ENCODE data around the gene MAPK6.
"Not testable (repeated sequence)": the region's sequence is repeated elsewhere in the genome, so short reads cannot be mapped to it uniquely, and the experiment has no call there.

Gene MAPK6

DNA sequence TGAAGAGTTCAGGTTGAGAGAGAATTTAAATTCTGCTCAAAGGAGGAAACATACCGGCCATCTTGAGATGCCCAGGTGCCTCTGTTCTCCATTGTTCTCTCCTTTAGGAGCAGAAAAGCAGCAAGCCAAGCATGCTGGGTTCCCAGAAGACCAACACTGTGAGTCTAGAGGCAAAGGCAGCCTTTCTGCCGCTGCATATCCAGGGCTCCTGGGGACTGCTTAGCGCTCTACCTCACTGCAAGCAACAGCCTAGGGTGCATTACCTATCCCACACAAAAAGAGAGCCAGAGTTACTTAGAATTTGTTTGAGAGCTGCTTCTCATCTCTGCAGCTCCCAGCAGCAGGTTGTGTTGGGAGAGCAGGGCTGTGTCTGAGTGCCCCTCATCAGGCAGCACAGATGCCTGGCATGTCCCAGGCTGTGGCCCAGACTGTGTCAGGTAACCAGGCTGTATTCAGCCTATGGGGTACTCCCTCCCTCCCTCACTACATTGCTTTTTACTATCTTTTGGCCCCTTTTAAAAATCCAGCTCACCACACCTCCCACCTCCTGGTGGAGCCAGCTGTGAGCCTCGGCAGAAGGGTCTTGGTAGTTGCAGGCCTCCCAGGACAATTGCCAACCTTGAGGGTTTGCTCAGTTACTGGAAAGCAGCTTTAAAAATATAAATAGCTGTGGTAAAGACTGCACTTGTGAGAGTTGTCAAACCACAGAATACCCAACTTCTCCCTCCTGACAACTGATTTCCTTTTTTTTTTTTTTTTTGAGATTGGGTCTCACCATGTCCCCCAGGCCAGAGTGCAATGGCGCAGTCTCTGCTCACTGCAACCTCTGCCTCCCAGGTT lies 63.4 kb downstream of the MAPK6 start:
- DNase-seq, result peak; percentile 66 to 78

GRCh38 chr15:52083037-52083359 lies 64.0 kb downstream of the MAPK6 start:
- DNase-seq, result not testable (repeated sequence)

GRCh38 chr15:52083603-52084002 lies 64.6 kb downstream of the MAPK6 start:
- DNase-seq, result no peak

DNA sequence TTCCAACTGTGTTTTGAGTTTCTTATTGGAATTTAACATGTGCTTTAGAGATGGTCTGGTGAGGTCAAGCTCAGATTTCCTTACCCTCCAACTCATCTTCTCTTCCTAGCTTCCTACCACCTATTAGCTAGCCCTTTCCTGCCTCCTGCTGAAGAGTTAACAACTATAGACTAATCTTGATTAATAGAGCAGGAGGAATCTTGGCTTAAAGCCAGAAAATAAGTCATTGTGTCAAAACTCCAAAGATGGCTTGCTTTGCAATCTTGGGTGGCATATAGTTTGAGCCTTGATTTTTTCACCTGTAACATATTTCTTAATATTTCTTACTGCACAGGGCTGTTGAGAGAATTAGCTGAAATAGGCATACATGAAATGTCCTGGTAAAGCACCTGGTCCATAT lies 66.3 kb downstream of the MAPK6 start:
- DNase-seq, result no peak

- DNase-seq, result peak in 1 of 2 experiments; percentile 20
These were observed 67.2 kb downstream of the MAPK6 start for GRCh38 chr15:52086011-52086786.

DNA sequence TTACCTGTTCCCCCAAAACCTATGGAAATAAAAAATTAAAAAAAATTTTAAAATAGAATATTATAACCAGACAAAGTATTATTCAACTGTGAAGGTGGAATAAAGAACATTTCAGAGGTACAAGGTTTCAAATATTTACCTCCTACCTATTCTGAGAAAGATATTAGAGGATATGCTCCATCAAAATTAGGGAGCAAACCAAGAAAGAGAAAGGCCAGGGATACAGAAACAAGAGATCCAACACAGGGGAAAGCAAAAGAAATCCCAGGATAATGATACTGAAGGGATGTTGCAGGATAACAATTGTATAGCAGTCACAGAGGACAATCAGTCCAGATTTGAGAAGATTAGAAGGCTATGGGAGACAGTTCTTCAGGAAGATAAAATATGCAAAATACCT lies 71.2 kb downstream of the MAPK6 start:
- DNase-seq, result no peak

- DNase-seq, result no peak
These were observed 74.1 kb downstream of the MAPK6 start for GRCh38 chr15:52093167-52093538.

DNA sequence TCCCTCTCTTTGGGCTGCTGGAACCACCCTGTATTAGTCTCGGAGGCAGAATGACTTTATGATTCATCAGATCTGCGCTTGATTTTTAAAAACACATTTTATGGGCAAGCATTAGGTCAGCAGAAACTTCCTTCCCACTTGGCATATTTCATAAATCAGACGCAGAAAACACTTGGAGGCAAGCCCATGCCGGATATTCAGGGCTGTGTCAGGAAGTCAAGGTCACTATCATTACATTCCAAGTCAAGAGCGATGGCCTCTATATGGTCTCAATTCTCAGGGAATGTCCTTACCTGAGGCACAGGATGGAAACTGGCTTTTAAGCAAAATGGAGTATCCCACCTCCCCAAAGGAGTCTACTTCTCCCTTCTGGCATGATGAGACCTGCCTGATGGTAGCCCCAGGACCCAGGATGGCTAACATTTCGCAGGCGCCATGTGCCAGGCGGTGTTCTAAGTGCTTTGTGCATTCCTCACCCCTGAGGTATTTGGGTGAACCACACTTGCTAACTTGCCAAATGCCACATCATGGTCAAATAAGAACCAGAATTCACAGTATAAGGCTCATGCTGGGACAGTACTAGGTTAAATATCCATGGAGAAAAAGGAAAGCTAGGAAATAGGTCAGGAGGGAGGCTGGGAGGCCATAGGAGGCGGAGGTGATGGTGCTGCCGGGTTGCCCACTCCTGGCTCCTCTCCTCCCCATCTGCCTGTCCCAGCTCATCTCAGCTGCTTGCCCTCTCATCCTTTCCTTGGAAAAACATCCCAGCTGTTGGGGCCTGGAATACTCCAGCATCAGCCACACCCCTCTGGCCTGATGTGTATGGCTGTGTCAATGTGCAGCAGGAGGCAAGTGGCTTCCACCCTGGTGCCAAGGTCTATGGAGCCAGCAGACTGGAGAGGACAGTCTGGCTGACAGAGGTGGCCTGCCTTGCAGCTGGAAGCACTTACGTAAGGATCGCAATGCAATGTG lies 74.8 kb downstream of the MAPK6 start:
- no peak for DNase-seq

DNA sequence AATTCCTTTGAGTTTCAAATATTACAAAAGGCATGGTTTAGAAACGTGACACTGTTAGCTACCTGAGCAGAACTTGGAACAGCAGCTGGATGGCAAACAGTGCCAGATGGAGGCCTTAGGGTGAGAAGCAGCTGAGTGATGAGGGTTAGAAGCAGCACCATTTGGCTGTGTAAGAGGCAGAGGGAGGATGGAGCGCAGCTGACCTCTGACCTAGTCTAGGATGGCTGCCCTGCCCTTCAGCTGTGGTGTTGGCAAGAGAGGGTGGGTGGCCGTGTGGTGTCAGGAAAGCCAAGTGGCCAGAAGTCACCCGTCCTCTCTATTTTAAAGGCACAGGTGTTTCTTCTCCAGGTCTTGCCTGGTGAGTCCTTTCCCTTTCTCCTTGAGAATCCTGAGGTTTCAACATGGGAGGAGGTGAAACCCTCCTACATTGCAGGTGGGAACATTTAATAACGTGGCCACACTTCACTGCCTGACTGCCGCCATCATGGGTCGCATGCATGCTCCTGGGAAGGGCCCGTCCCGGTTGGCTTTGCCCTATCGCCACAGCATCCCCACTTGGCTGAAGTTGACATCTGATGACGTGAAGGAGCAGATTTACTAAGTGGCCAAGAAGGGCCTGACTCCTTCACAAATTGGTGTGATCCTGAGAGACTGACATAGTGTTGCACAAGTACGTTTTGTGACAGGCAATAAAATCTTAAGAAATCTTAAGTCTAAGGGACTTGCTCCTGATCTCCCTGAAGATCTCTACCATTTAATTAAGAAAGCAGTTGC lies 76.0 kb downstream of the MAPK6 start:
- no peak for DNase-seq

DNA sequence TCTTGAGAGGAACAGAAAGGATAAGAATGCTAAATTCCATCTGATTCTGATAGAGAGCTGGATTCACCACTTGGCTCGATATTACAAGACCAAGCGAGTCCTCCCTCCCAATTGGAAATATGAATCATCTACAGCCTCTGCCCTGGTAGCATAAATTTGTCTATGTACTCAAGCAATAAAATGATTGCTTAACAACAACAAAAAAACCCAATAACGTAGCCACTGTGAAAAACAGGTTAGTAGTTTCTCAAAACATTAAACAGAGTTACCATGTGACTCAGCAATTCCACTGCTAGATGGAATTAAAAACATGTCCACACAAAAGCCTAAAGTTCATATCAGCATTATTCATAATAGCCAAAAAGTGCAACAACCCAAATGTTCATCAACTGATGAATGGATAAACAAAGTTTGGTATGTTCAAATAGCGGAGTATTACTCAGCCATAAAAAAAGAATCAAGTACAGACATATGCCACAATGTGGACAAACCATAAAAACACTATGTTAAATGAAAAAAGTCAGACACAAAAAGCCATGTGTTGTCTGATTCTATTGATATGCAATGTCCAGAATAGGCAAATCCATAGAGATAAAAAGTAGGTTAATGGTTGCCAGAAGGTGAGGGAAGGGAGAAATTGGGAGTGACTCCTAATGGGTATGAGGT lies 76.7 kb downstream of the MAPK6 start:
- no peak for DNase-seq

DNA sequence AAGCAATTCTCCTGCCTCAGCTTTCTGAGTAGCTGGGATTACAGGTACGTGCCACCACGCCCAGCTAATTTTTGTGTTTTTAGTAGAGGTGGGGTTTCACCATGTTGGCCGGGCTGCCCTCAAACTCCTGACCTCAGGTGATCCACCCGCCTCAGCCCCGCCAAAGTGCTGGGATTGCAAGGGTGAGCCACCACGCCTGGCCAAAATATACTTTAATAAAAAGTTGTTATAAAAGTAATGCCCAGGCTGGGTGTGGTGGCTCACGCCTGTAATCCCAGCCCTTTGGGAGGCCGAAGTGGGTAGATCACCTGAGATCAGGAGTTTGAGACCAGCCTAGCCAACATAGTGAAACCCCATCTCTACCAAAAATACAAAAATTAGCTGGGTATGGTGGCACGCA lies 77.5 kb downstream of the MAPK6 start:
- DNase-seq, result not testable (repeated sequence)

DNA sequence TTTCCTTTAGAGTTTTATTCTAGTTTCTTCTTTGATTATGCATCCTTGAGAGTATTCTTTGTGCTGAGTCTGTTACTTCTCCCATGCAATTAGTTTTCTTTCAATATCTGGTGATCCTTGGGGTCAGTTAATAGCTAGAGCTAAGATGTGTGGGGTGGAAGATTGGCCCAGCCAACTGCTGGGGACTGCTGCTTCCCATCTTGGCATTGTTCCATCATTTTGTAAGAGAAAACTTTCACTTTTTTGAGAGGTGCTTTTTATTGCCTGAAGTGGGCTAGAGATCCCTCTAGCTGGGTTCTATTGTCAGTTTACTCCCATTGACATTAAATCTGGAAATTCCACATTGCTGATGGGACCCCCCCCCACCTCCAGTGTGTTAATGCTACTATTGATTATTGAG lies 78.2 kb downstream of the MAPK6 start:
- DNase-seq, result peak in 1 of 2 experiments; percentile 26

DNA sequence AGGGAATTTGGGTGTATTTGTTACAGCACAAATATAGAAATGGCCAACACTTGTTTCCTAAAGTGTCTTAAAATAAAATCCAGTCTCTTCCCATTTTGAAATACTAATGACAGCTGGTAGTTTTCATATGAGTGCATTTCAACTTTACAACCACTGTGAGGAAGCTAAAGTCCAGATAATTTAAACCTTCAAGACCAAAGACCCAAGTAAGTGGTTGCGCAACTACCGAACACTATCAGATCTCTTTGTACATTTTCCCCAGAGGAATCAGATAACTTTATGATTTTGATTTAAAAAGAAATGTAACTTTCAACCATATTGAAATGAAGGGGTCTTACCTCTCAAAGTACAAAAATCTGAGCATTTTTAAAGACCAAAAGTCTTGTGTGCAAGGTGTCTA lies 79.3 kb downstream of the MAPK6 start:
- no peak for DNase-seq

GRCh38 chr15:52099651-52100272 lies 80.7 kb downstream of the MAPK6 start:
- no peak for DNase-seq

- DNase-seq, result peak; percentile 31 to 52
These were observed 81.9 kb downstream of the MAPK6 start for GRCh38 chr15:52100807-52101442.

DNA sequence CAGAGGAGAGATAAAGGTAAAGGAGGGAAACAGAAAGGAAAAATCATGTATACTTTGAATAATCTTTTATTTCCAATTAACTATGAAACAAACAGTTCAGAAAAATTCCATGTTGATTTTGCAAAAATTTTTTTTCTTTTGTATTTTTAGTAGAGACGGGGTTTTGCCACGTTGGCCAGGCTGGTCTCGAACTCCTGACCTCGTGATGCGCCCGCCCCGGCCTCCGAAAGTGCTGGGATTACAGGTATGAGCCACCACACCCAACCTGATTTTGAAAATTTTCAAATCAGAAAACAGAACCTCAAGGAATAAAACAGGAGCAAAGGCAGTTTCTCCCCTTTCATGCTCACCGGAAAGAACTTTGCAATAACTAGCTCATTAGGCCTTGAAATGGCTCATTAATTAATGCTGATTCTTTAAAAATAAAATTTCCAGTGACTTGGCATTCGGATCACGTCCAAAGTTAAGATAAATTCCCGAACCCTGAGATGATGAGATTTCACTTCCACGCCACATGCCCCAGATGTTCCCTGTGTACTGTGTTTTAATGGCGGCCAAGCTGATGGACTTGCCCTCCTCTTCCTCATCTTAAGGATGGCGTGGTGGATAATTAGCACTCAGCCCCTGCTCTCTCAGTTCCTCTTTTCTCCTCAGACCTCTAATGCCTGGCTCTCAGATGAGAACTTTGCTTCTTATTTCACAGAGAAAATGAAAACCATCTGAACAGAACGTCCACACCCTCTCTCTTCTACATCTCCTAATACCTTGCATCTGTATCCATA lies 82.7 kb downstream of the MAPK6 start:
- DNase-seq, result no peak

DNA sequence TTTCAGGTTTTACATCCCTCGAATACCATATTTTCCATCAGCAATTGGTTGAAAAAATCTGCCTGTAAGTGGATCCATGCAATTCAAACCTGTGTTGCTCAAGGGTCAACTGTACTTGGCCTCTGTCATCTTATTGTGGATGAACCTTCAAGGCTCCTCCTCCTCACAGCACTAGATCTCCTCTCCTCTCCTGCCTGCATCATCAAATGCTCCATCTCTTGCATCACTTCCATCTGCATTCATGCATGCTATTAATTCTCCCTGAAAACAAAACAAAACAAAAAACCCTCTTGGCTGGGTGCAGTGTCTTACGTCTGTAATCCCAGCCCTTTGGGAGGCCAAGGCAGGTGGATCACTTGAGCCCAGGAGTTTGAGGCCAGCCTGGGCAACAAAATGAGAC lies 83.4 kb downstream of the MAPK6 start:
- DNase-seq, result no peak

GRCh38 chr15:52103217-52104207 lies 84.5 kb downstream of the MAPK6 start:
- DNase-seq, result no peak

DNA sequence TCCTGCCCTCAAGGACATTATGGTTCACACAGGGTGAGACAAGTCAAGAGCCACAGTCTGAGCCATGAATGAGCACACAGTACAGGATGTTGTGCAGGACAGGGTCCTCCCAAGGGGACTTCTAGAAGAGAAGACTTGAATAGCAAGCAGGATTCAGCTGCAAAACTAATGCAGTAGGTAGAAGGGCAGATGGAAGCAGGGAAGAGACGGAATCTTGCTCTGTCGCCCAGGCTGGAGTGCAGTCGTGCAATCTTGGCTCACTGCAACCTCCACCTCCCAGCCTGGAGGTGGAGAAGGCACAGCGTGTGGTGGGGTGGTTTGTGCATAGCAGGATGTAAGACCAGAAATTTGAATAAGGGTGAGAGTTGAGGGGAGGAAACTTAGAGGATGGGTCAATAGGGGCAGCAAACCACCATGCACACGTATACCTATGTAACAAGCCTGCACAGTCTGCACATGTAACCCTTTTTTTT lies 85.5 kb downstream of the MAPK6 start:
- DNase-seq, result no peak

Data from Kasumi-1 (cell line).